Measurements from ENCODE around the gene PTPRK. TPM values are rescaled to one million over a fixed set of nuclear protein-coding genes. Genes with fewer than 3 reads are reported as not detected.

Gene PTPRK
- total RNA-seq, 4 donors from 2014 or later, result 34.6 to 56.5 (median 47.0) TPM

DNA sequence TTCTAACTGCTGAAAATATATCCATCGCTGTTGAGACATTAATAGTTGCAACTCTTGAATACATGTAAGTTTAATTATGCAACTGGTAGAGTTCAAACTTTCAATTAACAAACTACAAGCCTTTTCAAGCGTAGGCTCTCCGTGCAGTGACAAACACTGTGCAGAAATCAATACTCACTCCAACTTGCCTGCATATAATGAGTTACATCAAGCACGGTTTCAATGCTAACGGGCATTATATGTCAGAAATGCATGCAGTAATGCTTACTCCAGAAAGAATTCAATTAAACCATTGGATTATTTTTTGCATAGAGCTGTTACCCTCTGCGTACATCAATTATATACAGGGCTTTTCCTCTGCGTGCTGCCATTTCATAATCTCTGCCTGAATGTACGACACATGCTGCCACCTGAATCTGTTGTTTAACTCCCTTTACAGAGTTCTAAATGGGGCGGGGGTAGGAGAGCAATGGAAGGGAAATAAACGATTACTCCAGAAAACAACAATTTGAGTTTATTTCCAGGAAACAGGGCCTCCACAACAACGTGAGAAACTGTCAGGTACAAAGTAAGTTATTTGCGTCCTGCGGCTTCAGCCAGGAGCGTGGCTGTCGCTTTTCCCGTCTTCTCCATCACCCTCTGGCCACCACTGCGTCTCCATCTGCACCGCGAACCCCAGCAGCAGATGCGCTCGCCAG, 1.8 kb downstream of the PTPRK start:
- Histone ChIP-seq H3K4me3 (replicated peaks in 1 of 3) (peak overlapping the region; percentile 74 to 91 (median 78)), H3K36me3 (no peaks in the 10 kb centered on the region), H3K9me3 (no peaks in the 10 kb centered on the region), H3K4me1 (peaks cover 0 to 9% of the 10 kb centered on the region in 2 donors), H3K27me3 (no peaks in the 10 kb centered on the region), H3K27ac (no peak overlapping the region)
- intact Hi-C loops (cut with DNase I), result no loop called here
- WGBS, 2 donors, result 29 to 33% methylated on average over 21 of the region's 21 CpGs
- no peak for TF ChIP-seq POLR2A (IDR thresholded peaks at IDR 0.05)
- TF ChIP-seq, protein P1, sequence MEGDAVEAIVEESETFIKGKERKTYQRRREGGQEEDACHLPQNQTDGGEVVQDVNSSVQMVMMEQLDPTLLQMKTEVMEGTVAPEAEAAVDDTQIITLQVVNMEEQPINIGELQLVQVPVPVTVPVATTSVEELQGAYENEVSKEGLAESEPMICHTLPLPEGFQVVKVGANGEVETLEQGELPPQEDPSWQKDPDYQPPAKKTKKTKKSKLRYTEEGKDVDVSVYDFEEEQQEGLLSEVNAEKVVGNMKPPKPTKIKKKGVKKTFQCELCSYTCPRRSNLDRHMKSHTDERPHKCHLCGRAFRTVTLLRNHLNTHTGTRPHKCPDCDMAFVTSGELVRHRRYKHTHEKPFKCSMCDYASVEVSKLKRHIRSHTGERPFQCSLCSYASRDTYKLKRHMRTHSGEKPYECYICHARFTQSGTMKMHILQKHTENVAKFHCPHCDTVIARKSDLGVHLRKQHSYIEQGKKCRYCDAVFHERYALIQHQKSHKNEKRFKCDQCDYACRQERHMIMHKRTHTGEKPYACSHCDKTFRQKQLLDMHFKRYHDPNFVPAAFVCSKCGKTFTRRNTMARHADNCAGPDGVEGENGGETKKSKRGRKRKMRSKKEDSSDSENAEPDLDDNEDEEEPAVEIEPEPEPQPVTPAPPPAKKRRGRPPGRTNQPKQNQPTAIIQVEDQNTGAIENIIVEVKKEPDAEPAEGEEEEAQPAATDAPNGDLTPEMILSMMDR (IDR thresholded peaks at IDR 0.05), result no peak
- no peak for DNase-seq

- no peak for DNase-seq
- Histone ChIP-seq H3K27me3 (no peaks in the 10 kb centered on the region), H3K27ac (no peak overlapping the region), H3K9me3 (no peaks in the 10 kb centered on the region), H3K4me1 (peaks cover 0 to 9% of the 10 kb centered on the region in 2 donors), H3K36me3 (no peaks in the 10 kb centered on the region), H3K4me3 (replicated peaks in 1 of 3) (no peak overlapping the region)
- intact Hi-C loops (cut with DNase I), result no loop called here
- WGBS, 2 donors, result 95 to 96% methylated on average over 2 of the region's 2 CpGs
- TF ChIP-seq, protein P1 (IDR thresholded peaks at IDR 0.05), result no peak
- no peak for TF ChIP-seq POLR2A (IDR thresholded peaks at IDR 0.05)
Measured at GRCh38 chr6:128517124-128517523, 3.3 kb downstream of the PTPRK start.

- Histone ChIP-seq H3K36me3 (no peaks in the 10 kb centered on the region), H3K4me1 (peaks cover 0 to 9% of the 10 kb centered on the region in 2 donors), H3K27ac (no peak overlapping the region), H3K27me3 (no peaks in the 10 kb centered on the region), H3K9me3 (no peaks in the 10 kb centered on the region), H3K4me3 (replicated peaks in 1 of 3) (no peak overlapping the region)
- 65 to 75% methylated on average over 1 of the region's 1 CpG for WGBS, 2 donors
- intact Hi-C loops (cut with DNase I), result no loop called here
- DNase-seq, result no peak
- TF ChIP-seq, protein P1 (IDR thresholded peaks at IDR 0.05), result peak in 1 of 6 experiments; percentile 18
- TF ChIP-seq POLR2A (IDR thresholded peaks at IDR 0.05), result no peak
Measured at GRCh38 chr6:128516514-128516898, 3.9 kb downstream of the PTPRK start.

- H3K27me3 ChIP-seq, result no peaks in the 10 kb centered on the region
- TF ChIP-seq, protein P1 (IDR thresholded peaks at IDR 0.05), result no peak
- no peak for TF ChIP-seq POLR2A (IDR thresholded peaks at IDR 0.05)
- H3K4me1 ChIP-seq, result peaks cover 0 to 5% of the 10 kb centered on the region in 2 donors
- intact Hi-C loops (cut with DNase I), result no loop called here
- no peaks in the 10 kb centered on the region for H3K36me3 ChIP-seq
- no peak overlapping the region for H3K4me3 ChIP-seq (replicated peaks in 1 of 3)
- no peak overlapping the region for H3K27ac ChIP-seq
- H3K9me3 ChIP-seq, result no peaks in the 10 kb centered on the region
- DNase-seq, result no peak
- WGBS, 2 donors, result 78 to 79% methylated on average over 6 of the region's 6 CpGs
Measured at GRCh38 chr6:128515550-128516513, 4.6 kb downstream of the PTPRK start.

Measured in thyroid gland (tissue), 4 donors.